H9 (cell line): ENCODE data around the gene TMEM26. TPM values are rescaled to one million over a fixed set of nuclear protein-coding genes. Genes with fewer than 3 reads are reported as not detected.

ENCODE experiments used
- DNase-seq: peaks from one replicate; pipeline ENCODE4 v3.0.0-alpha.2; 2017
- H2AFZ ChIP-seq: one replicate; pipeline ENCODE4 v1.6.1; 2013; ENCODE audit warnings: mild to moderate bottlenecking, low read length, control low read depth, moderate library complexity
- H2AK5ac ChIP-seq: 2 replicates; pipeline ENCODE4 v1.6.1; 2013; ENCODE audit warnings: low read length, control low read depth, mixed read lengths; ENCODE audit not compliant: insufficient read length
- H2BK120ac ChIP-seq: one replicate; pipeline ENCODE4 v1.6.1; 2013; ENCODE audit warnings: low read depth, mild to moderate bottlenecking, low read length, control low read depth, inconsistent platforms; ENCODE audit not compliant: poor library complexity, severe bottlenecking
- H2BK12ac ChIP-seq: 2 replicates; pipeline ENCODE4 v1.6.1; 2013; ENCODE audit warnings: low read length, control low read depth, mixed read lengths, low read depth; ENCODE audit not compliant: insufficient read length
- H2BK15ac ChIP-seq: 2 replicates; pipeline ENCODE4 v1.6.1; 2013; ENCODE audit warnings: low read depth, low read length, control low read depth
- H2BK20ac ChIP-seq: one replicate; pipeline ENCODE4 v1.6.1; 2013; ENCODE audit warnings: low read depth, mild to moderate bottlenecking, low read length, control low read depth, inconsistent platforms; ENCODE audit not compliant: poor library complexity, severe bottlenecking
- H2BK5ac ChIP-seq: 2 replicates; pipeline ENCODE4 v1.6.1; 2013; ENCODE audit warnings: low read length, control low read depth, mixed read lengths; ENCODE audit not compliant: insufficient read length
- H3K14ac ChIP-seq: 2 replicates; pipeline ENCODE4 v1.6.1; 2013; ENCODE audit warnings: low read length, control low read depth; ENCODE audit not compliant: insufficient read depth
- H3K18ac ChIP-seq: 2 replicates; pipeline ENCODE4 v1.6.1; 2013; ENCODE audit warnings: low read depth, mild to moderate bottlenecking, mixed read lengths, low read length, control low read depth; ENCODE audit not compliant: insufficient read length
- H3K23ac ChIP-seq: 2 replicates; pipeline ENCODE4 v1.6.1; 2013; ENCODE audit warnings: low read length, control low read depth, mixed read lengths, low read depth; ENCODE audit not compliant: insufficient read length
- H3K23me2 ChIP-seq: 2 replicates; pipeline ENCODE4 v1.6.1; 2013; ENCODE audit warnings: low read depth, mild to moderate bottlenecking, mixed read lengths, low read length, control low read depth; ENCODE audit not compliant: insufficient read length, poor library complexity, severe bottlenecking
- H3K27ac ChIP-seq: 2 replicates; pipeline ENCODE4 v1.5.1; 2013; ENCODE audit warnings: low read length, control low read depth, mixed read lengths, low read depth; ENCODE audit not compliant: insufficient read length
- H3K27me3 ChIP-seq: 2 replicates; pipeline ENCODE4 v1.6.1; 2013; ENCODE audit warnings: low read length, control low read depth, inconsistent platforms; ENCODE audit not compliant: insufficient read depth
- H3K4ac ChIP-seq: 2 replicates; pipeline ENCODE4 v1.6.1; 2013; ENCODE audit warnings: low read depth, mild to moderate bottlenecking, control low read depth, inconsistent platforms, low read length, moderate library complexity
- H3K4me1 ChIP-seq: 2 replicates; pipeline ENCODE4 v1.6.1; 2013; ENCODE audit warnings: low read length, control low read depth, inconsistent platforms; ENCODE audit not compliant: insufficient read depth
- H3K4me2 ChIP-seq: 2 replicates; pipeline ENCODE4 v1.6.1; 2013; ENCODE audit warnings: low read length, control low read depth, mixed read lengths; ENCODE audit not compliant: insufficient read length, insufficient read depth
- H3K56ac ChIP-seq: 2 replicates; pipeline ENCODE4 v1.6.1; 2013; ENCODE audit warnings: low read depth, mild to moderate bottlenecking, mixed read lengths, low read length, control low read depth; ENCODE audit not compliant: insufficient read length
- H3K79me1 ChIP-seq: 2 replicates; pipeline ENCODE4 v1.6.1; 2013; ENCODE audit warnings: low read depth, mild to moderate bottlenecking, moderate library complexity, low read length, control low read depth, inconsistent platforms; ENCODE audit not compliant: insufficient read depth, poor library complexity, severe bottlenecking
- H3K79me2 ChIP-seq: 2 replicates; pipeline ENCODE4 v1.6.1; 2013; ENCODE audit warnings: low read length, control low read depth, inconsistent platforms; ENCODE audit not compliant: insufficient read depth
- H3K9ac ChIP-seq: 2 replicates; pipeline ENCODE4 v1.6.1; 2013; ENCODE audit warnings: low read length, control low read depth, mixed read lengths; ENCODE audit not compliant: insufficient read length; ENCODE audit errors: extremely low read depth
- H3K9me3 ChIP-seq: one replicate; pipeline ENCODE4 v1.6.1; 2013; ENCODE audit warnings: low read depth, low read length, inconsistent platforms; ENCODE audit not compliant: control insufficient read depth
- H3T11ph ChIP-seq: one replicate; pipeline ENCODE4 v1.6.1; 2013; ENCODE audit warnings: mild to moderate bottlenecking, low read length, control low read depth, inconsistent platforms
- H4K20me1 ChIP-seq: one replicate; pipeline ENCODE4 v1.6.1; 2013; ENCODE audit not compliant: control insufficient read depth, insufficient read length, insufficient read depth
- H4K5ac ChIP-seq: 2 replicates; pipeline ENCODE4 v1.6.1; 2013; ENCODE audit warnings: low read depth, mild to moderate bottlenecking, mixed read lengths, low read length, control low read depth; ENCODE audit not compliant: insufficient read length
- H4K8ac ChIP-seq: replicated peaks from 2 replicates; pipeline ENCODE4 v1.6.1; 2013; ENCODE audit warnings: low read length, control low read depth, mixed read lengths, low read depth; ENCODE audit not compliant: insufficient read length
- H4K91ac ChIP-seq: 2 replicates; pipeline ENCODE4 v1.6.1; 2013; ENCODE audit warnings: low read depth, mild to moderate bottlenecking, moderate library complexity, mixed read lengths, low read length, control low read depth; ENCODE audit not compliant: insufficient read length
- H3K27ac Mint-ChIP-seq, 3 experiments: 2 replicates in 2 of 3; 3 replicates in 1 of 3; pipeline ENCODE4 v1.8.0; 2020 to 2021; ENCODE audit warnings: mixed read lengths in 3 of 3, mild to moderate bottlenecking in 1 of 3, moderate library complexity in 1 of 3
- H3K27me3 Mint-ChIP-seq: 2 replicates; pipeline ENCODE4 v1.8.0; 2021; ENCODE audit warnings: low read depth, mild to moderate bottlenecking, moderate library complexity, mixed read lengths
- H3K36me3 Mint-ChIP-seq, 3 experiments: 2 replicates in 2 of 3; 3 replicates in 1 of 3; pipeline ENCODE4 v1.8.0; 2020 to 2021; ENCODE audit warnings: low read depth in 3 of 3, mixed read lengths in 3 of 3; ENCODE audit not compliant: insufficient read depth in 1 of 3
- H3K4me1 Mint-ChIP-seq, 2 experiments: 2 replicates each; pipeline ENCODE4 v1.8.0; 2020; ENCODE audit warnings: mixed read lengths in 2 of 2
- H3K4me3 Mint-ChIP-seq, 2 experiments: 2 replicates in 1 of 2; 3 replicates in 1 of 2; pipeline ENCODE4 v1.8.0; 2020 to 2021; ENCODE audit warnings: mild to moderate bottlenecking in 2 of 2, mixed read lengths in 2 of 2, moderate library complexity in 1 of 2
- H3K9me3 Mint-ChIP-seq, 2 experiments: 2 replicates in 1 of 2; 3 replicates in 1 of 2; pipeline ENCODE4 v1.8.0; 2020; ENCODE audit warnings: mild to moderate bottlenecking in 2 of 2, mixed read lengths in 2 of 2, moderate library complexity in 1 of 2
- CTCF ChIP-seq: fragments of 200-600 bp; sonication (generic); conservative IDR thresholded peaks from 3 replicates; pipeline ENCODE4 v1.8.0; 2021; ENCODE audit warnings: antibody characterized with exemption, mild to moderate bottlenecking
- total RNA-seq: library from RNA; stranded (reverse); gene quantifications from 2 replicates; pipeline ENCODE4 v1.2.1, GENCODE V29; 2021

Gene TMEM26
- total RNA-seq, 1 experiment from 2014 or later, result 0.15 TPM

- Histone ChIP-seq H3K4me2 (no peak overlapping the region), H3K27ac (no peak overlapping the region), H3K4ac (no peak overlapping the region), H2BK120ac (no peak overlapping the region), H4K91ac (no peak overlapping the region), H2BK5ac (no peak overlapping the region), H3K23me2 (no peaks in the 10 kb centered on the region), H3K23ac (no peak overlapping the region), H4K5ac (no peak overlapping the region), H4K8ac (no peak overlapping the region), H2BK12ac (no peak overlapping the region), H3T11ph (no peak overlapping the region), H3K14ac (no peak overlapping the region), H3K4me1 (no peaks in the 10 kb centered on the region), H3K79me1 (no peaks in the 10 kb centered on the region), H3K27me3 (no peaks in the 10 kb centered on the region), H3K56ac (no peak overlapping the region), H3K9me3 (no peaks in the 10 kb centered on the region), H2BK15ac (no peak overlapping the region), H3K18ac (no peak overlapping the region), H2BK20ac (no peak overlapping the region), H3K79me2 (no peaks in the 10 kb centered on the region), H3K9ac (no peak overlapping the region), H2AK5ac (no peak overlapping the region), H4K20me1 (no peaks in the 10 kb centered on the region), H2AFZ (no peak overlapping the region)
- Mint-ChIP-seq H3K27me3 (no peaks in the 10 kb centered on the region), H3K36me3 (no peaks in the 10 kb centered on the region), H3K9me3 (no peaks in the 10 kb centered on the region), H3K27ac (no peak overlapping the region), H3K4me3 (no peak overlapping the region), H3K4me1 (no peaks in the 10 kb centered on the region)
- no peak for DNase-seq
- no peak for TF ChIP-seq CTCF
These were observed 47.3 kb upstream of the TMEM26 start for GRCh38 chr10:61500460-61500859.
